ENCODE data around the gene OR7A5. TPM values are rescaled to one million over a fixed set of nuclear protein-coding genes. Genes with fewer than 3 reads are reported as not detected.

The OR7A5 gene
- total RNA-seq, 1 experiment from 2014 or later = not detected

- no peak overlapping the region for H3K27ac Mint-ChIP-seq
- Histone ChIP-seq H3K4me1 (ENCODE audit: insufficient read depth, low read length) (no peaks in the 10 kb centered on the region), H2BK15ac (ENCODE audit: low read depth, low read length) (no peak overlapping the region), H3K9me3 (ENCODE audit: control insufficient read depth, low read depth, low read length) (no peaks in the 10 kb centered on the region), H3K18ac (ENCODE audit: insufficient read length, low read depth, low read length) (no peak overlapping the region), H3K23me2 (ENCODE audit: insufficient read length, low read depth, low read length, poor library complexity, severe bottlenecking) (no peaks in the 10 kb centered on the region), H2AK5ac (ENCODE audit: insufficient read length, low read length) (no peak overlapping the region), H2BK20ac (ENCODE audit: low read depth, low read length, poor library complexity, severe bottlenecking) (no peak overlapping the region), H3K14ac (ENCODE audit: insufficient read depth, low read length) (no peak overlapping the region), H3T11ph (ENCODE audit: low read length) (no peak overlapping the region), H4K91ac (ENCODE audit: insufficient read length, low read depth, low read length) (no peak overlapping the region), H3K9ac (ENCODE audit: extremely low read depth, insufficient read length, low read length) (no peak overlapping the region), H3K27me3 (ENCODE audit: insufficient read depth, low read length) (no peaks in the 10 kb centered on the region), H3K27ac (ENCODE audit: insufficient read length, low read depth, low read length) (no peak overlapping the region), H2BK5ac (ENCODE audit: insufficient read length, low read length) (no peak overlapping the region), H3K23ac (ENCODE audit: insufficient read length, low read depth, low read length) (no peak overlapping the region), H3K56ac (ENCODE audit: insufficient read length, low read depth, low read length) (no peak overlapping the region), H3K79me2 (ENCODE audit: insufficient read depth, low read length) (no peaks in the 10 kb centered on the region), H2BK12ac (ENCODE audit: insufficient read length, low read depth, low read length) (no peak overlapping the region), H2BK120ac (ENCODE audit: low read depth, low read length, poor library complexity, severe bottlenecking) (no peak overlapping the region), H2AFZ (ENCODE audit: low read length) (no peak overlapping the region), H3K79me1 (ENCODE audit: insufficient read depth, low read depth, low read length, poor library complexity, severe bottlenecking) (no peaks in the 10 kb centered on the region), H4K8ac (replicated peaks; ENCODE audit: insufficient read length, low read depth, low read length) (no peak overlapping the region), H4K20me1 (ENCODE audit: control insufficient read depth, insufficient read depth, insufficient read length) (no peaks in the 10 kb centered on the region), H3K4ac (ENCODE audit: low read depth, low read length) (no peak overlapping the region), H3K4me2 (ENCODE audit: insufficient read depth, insufficient read length, low read length) (no peak overlapping the region), H4K5ac (ENCODE audit: insufficient read length, low read depth, low read length) (no peak overlapping the region)
- no peak for TF ChIP-seq CTCF (conservative IDR thresholded peaks at IDR 0.05)
- H3K9me3 Mint-ChIP-seq = peaks cover 17 to 90% of the 10 kb centered on the region in 2 experiments
- no peak overlapping the region for H3K4me3 Mint-ChIP-seq
- no CpG with 5 or more reads among the region's 9 CpGs for WGBS (ENCODE audit: extremely low coverage, insufficient read length, low lambda C conversion rate)
- no peak for DNase-seq
- H3K4me1 Mint-ChIP-seq = no peaks in the 10 kb centered on the region
- H3K27me3 Mint-ChIP-seq (ENCODE audit: low read depth) = no peaks in the 10 kb centered on the region; the same call in none of the 2 replicates
- peaks cover 0 to 12% (median 0%) of the 10 kb centered on the region in 3 experiments; a peak in 3 of 7 replicates for H3K36me3 Mint-ChIP-seq (ENCODE audit: insufficient read depth in 1 of 3, low read depth in 3 of 3)
Measured at GRCh38 chr19:14809272-14810057, 25.5 kb downstream of the OR7A5 start.

All from H9 (cell line).